GM23248 (cell line): ENCODE measurements around the gene FARS2.

ENCODE experiments used
- EZH2 ChIP-seq: fragments of 200-600 bp; sonication (generic); IDR thresholded peaks from 2 replicates; pipeline ENCODE4 v1.6.1; 2018; ENCODE audit warnings: antibody characterized with exemption, mild to moderate bottlenecking; ENCODE audit not compliant: insufficient read depth, poor library complexity, severe bottlenecking
- EZH2phosphoT487 ChIP-seq: fragments of 200-600 bp; sonication (generic); IDR thresholded peaks from 2 replicates; pipeline ENCODE4 v1.6.1; 2018; ENCODE audit warnings: antibody characterized with exemption, moderate library complexity, mild to moderate bottlenecking, low read depth; ENCODE audit not compliant: insufficient read depth

GRCh38 chr6:5645328-5646290 is 384.3 kb downstream of the FARS2 start:
- TF ChIP-seq EZH2 (no peak), EZH2phosphoT487 (no peak)
